GM12878 (cell line): Measurements from ENCODE around the gene RIMS1. TPM values are rescaled to one million over a fixed set of nuclear protein-coding genes. Genes with fewer than 3 reads are reported as not detected.

Experiments
- FOS ChIP-seq: IDR thresholded peaks from 3 replicates; pipeline ENCODE4 v1.6.1; 2011; ENCODE audit warnings: borderline replicate concordance; ENCODE audit not compliant: insufficient read length; ENCODE audit errors: extremely low read depth
- JUND ChIP-seq: IDR thresholded peaks from 2 replicates; pipeline ENCODE4 v1.6.1; 2012; ENCODE audit warnings: low read depth, mild to moderate bottlenecking, low read length, improper control_type of control experiment, moderate library complexity
- NFYA ChIP-seq: IDR thresholded peaks from 2 replicates; pipeline ENCODE4 v1.6.1; 2011; ENCODE audit warnings: low read depth, mild to moderate bottlenecking, low read length, improper control_type of control experiment, borderline replicate concordance
- WRNIP1 ChIP-seq: IDR thresholded peaks from 2 replicates; pipeline ENCODE4 v1.6.1; 2011; ENCODE audit warnings: low read depth, low read length, improper control_type of control experiment, borderline replicate concordance
- polyA plus RNA-seq, 11 experiments: library from polyadenylated mRNA; depleted of rRNA in 4 of 11; unstranded in 6 of 11; stranded (reverse) in 5 of 11; fragments of >200 nt; fragmentation: Nextera tagmentation in 4 of 11; fragmentation: Illumina TruSeq in 1 of 11; extraction: Ambion mirVana in 4 of 11; extraction: Trizol in 1 of 11; gene quantifications; 1 replicate in 1 of 11; 2 replicates in 10 of 11; pipeline versions ENCODE4 v1.2.1 to v1.2.3, GENCODE V29; 2011 to 2016; ENCODE audit warnings: inconsistent platforms in 2 of 11, missing spikeins in 2 of 11, low read depth in 1 of 11
- total RNA-seq, 4 experiments: library from RNA; depleted of rRNA in 3 of 4; stranded (reverse); fragments of >200 nt in 3 of 4; fragmentation: Illumina TruSeq in 1 of 4; extraction: Trizol in 1 of 4; gene quantifications; 2 replicates each; pipeline versions ENCODE4 v1.2.1 to v1.2.3, GENCODE V29; 2013 to 2021
- TF ChIP-seq, protein P1 (sequence below): fragments of 150-350 bp; IDR thresholded peaks from 2 replicates; pipeline ENCODE4 v1.6.1; 2016; ENCODE audit warnings: low read depth, low read length
- TF ChIP-seq, protein P2 (sequence below): IDR thresholded peaks from 2 replicates; pipeline ENCODE4 v1.6.1; 2011; ENCODE audit warnings: low read depth, low read length, improper control_type of control experiment, borderline replicate concordance

The RIMS1 gene
- total and polyA plus RNA-seq, 10 of the 15 experiments (the other 5 are each of a cell fraction or from before 2014, with no cell fraction given): 0.05 to 0.76 (median 0.23) TPM

DNA sequence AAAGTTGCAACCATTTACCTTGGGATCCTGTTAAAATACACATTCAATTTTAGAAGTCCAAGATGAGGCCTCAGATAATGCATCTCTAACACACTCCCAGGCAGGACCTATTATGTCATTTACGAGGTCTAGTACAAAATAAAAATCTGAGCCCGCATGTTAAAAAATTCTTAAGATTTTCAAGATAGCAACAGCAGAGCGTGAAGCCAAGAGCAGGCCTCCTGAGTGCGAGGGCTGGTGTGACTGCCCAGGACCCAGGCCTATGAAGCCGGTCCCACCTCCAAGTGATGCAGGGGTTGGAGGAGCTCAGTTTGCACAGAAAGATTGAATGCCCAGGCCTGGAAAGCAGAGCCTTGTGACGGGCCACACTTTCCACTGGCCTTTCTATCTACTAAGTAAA is 524.4 kb downstream of the RIMS1 start (continued):
- TF ChIP-seq WRNIP1 (no peak), JUND (no peak), NFYA (no peak), FOS (no peak)
- TF ChIP-seq, protein P1, sequence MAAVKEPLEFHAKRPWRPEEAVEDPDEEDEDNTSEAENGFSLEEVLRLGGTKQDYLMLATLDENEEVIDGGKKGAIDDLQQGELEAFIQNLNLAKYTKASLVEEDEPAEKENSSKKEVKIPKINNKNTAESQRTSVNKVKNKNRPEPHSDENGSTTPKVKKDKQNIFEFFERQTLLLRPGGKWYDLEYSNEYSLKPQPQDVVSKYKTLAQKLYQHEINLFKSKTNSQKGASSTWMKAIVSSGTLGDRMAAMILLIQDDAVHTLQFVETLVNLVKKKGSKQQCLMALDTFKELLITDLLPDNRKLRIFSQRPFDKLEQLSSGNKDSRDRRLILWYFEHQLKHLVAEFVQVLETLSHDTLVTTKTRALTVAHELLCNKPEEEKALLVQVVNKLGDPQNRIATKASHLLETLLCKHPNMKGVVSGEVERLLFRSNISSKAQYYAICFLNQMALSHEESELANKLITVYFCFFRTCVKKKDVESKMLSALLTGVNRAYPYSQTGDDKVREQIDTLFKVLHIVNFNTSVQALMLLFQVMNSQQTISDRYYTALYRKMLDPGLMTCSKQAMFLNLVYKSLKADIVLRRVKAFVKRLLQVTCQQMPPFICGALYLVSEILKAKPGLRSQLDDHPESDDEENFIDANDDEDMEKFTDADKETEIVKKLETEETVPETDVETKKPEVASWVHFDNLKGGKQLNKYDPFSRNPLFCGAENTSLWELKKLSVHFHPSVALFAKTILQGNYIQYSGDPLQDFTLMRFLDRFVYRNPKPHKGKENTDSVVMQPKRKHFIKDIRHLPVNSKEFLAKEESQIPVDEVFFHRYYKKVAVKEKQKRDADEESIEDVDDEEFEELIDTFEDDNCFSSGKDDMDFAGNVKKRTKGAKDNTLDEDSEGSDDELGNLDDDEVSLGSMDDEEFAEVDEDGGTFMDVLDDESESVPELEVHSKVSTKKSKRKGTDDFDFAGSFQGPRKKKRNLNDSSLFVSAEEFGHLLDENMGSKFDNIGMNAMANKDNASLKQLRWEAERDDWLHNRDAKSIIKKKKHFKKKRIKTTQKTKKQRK: no peak
- TF ChIP-seq, protein P2, sequence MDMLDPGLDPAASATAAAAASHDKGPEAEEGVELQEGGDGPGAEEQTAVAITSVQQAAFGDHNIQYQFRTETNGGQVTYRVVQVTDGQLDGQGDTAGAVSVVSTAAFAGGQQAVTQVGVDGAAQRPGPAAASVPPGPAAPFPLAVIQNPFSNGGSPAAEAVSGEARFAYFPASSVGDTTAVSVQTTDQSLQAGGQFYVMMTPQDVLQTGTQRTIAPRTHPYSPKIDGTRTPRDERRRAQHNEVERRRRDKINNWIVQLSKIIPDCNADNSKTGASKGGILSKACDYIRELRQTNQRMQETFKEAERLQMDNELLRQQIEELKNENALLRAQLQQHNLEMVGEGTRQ: no peak
